CD4-positive, alpha-beta T cell treated with Interleukin-4 for 4 hours (primary cell): ENCODE data around the gene ITGB6.

Experiments
- DNase-seq: peaks from one replicate; pipeline ENCODE4 v3.0.0-alpha.2; 2020

ITGB6 gene

DNA sequence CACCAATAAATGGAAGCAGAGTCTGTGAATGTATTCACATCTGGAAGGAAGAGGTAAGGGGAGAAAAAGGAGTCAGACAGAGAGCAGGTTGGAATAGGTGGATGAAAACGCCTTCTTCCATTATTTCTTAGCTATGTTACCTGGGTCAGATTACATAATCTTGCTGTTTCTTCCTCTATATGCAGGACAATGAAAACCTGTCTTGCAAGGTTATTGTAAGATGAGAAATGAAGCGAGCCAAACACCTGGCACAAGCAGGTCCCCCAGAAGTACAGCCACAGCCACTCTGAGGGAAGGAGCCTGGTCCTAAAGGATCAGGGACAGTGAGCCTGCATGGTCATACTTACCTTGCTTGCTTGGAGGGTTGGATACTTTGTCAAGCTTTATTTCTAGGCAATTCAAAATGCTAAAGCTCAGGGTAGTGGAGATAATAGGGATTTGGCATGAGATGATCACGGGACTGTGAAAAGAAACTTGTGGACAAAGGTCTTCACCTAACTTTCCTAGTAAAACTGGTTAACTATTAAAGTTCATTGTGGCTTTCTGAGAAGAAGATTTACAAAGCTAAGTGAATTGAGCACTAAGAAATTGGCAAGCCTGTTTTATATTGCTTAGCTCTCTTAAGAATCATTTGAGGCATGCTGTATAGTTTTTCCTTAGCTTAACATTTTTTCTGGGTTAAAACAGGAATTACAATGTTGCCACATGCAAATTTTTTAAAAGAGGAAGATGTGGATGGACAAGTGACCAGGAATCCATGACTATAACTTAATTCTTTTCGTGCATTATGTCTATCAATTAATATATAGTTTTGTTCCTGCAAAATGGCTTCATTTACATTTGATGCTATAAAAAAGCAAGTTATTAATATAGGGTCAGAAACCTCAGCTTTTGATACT lies 121.9 kb downstream of the ITGB6 start:
- DNase-seq: no peak

DNA sequence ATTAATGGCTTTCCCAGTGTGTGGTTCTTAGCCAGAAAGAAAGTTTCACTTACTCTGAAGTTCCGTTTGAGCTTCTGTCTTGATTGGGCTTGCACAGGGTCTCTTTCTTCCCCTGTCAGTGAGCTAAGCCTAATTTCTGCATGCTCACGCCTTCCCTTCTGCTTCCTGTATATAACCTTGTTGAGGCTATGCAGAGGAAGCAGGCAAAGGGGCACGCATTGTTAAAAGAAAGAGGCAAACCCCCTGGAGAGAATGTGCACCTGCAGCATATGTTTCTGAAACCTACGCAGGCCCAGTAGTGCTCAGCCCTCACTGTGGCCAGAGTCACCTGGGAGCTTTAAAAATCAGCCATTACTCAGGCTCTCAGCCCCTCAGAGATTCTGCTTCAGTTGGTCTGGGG lies 123.2 kb downstream of the ITGB6 start:
- no peak for DNase-seq

DNA sequence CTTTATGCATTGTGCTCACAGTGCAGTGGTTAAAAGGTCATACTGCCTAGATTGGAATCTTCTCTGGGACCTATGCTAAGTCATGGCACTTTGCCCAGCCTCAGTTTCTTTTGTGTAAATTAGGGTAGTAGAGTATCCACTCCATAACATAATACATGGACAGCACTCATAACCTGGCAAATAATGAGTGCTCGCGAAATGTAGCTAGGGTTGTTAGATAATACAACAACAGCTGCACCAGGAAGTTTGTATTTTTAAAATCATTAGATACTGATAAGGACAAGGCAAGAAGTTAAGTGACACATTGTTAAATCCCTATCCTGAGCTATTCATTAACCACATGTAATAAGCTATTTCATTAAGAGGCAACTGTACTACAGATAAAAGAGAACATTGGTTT lies 123.8 kb downstream of the ITGB6 start:
- no peak for DNase-seq

DNA sequence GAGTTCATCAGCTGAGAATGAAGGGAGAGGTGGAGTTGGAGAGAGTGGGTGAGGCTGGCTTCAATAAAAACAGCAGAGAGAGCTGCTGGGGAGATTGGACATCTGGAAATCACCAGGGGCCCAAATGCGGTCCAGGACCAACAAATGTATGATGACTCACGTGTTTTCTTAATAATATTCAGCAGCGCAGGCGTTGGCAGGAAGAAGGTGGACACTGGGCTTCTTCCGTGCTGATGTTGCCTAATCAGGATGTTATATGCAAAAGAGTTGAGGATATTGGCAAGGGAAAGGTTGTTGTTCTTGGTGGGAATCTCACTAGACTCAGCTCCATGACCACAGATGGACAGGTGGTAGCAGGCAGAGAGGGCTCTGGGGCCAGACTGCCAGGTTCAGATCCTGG lies 124.9 kb downstream of the ITGB6 start:
- no peak for DNase-seq

DNA sequence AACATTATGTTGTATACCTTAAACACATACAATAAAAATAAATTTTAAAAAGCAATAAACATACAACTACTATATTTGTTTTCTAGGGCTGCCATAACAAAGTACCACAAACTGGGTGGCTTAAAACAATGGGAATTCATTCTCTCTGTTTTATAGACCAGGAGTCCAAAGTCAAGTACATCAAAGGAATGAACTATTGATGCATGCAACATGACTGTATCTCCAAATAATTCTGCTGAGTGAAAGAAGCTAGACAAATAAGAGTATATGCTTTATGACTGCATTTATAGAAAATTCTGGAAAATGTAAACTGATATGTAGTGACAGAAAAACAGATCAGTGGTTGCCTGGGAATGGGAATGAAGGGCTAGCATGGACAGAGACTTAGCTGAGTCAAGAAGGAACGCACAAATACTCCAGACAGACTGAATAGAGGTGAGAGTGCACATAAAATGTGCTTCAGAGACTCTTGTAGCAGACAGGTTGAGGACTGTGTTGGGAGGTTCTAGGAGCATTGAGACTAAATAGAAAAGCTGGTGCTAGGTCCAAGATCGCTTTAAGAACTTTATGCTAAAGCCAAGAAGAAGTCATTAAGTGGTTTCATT lies 126.7 kb downstream of the ITGB6 start:
- no peak for DNase-seq

DNA sequence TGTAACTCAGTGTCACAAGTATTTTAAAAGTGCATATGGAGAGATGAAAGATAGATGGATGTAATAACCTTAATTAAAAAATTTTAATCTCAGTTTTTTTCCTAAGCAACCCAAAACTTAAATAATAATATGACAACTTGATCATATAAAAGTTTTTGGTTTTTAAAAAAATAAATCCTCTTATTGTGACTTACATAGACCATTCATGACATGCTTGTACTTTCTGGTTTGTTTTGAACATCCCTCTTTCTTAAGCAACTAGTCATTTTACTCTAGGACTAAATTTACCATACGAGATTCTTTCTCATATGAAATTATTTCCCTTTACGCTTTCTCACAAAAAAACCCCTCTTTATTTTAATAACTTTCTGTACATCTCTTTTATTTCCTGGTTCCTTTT lies 131.2 kb downstream of the ITGB6 start:
- no peak for DNase-seq

DNA sequence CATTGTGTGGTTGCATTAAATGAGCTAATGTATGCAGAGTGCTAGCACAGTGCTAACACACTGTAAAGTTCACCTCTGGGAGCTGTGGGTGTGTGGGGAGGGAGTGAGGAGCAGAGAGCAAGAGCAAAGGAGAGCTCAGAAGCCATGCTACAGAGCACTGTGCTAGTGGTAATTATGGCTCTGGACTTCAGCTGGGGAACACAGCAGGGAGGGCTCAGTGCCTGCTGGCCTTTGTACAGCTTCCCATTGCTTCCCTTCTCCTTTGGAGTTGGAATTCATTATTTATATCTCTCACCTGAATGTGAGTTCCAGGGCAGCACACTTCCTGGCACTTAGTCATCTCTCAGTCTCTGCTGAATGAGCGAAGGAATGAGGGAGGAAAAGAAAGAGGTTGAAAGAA lies 135.2 kb downstream of the ITGB6 start:
- DNase-seq: no peak

DNA sequence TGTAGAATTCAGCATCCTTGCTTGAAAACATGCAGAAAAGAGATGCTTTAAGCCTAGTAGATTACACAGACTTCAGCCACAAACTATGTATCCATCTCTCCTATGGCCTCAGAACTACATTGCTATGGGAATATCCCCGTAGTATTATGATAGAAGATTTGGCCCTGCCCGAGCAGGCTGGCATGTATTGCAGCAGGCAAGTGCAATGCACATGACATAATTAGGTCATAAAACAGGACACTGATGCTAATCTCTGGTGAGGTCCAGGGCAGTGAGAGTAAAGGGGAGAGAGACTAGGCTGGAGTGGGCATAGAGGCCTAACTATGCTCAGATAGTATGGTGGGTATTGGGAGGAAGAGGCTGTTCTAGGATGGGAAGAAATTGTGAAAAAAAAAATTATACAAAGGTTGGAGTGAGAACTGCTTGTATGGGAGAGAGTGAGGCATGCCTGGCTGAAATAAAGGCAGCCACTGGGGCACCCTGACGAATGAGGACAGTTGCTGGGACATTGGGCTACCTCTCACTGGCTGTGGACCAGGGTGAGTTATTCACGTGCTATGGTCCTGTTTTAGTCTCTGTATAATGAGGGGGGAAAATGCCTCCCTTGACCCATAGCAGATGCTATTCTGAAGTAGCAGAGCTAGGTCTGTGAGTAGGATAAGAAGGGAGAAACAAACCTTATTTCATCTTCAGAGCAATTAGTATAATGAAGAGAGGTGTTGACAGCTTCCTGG lies 136.0 kb downstream of the ITGB6 start:
- DNase-seq: no peak

DNA sequence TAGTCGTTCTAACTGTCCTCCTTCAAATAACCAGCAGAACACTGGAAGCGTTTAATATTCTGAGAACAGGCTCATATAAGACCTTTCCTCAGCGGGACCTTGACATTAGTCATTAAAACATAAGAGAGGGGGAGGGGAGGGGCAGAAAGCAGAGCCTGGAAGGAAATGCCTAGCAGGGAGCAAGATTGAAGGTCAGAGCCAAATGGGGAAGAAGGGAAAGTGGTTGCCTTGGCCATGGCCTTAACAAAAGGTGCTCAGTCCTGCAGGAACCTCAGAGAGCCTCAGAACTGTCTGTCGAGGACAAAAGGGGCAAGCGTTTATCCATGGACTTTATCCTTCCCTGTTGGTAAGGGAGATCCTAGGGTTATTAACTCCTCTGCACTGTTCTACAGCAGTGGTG lies 136.8 kb downstream of the ITGB6 start:
- no peak for DNase-seq

DNA sequence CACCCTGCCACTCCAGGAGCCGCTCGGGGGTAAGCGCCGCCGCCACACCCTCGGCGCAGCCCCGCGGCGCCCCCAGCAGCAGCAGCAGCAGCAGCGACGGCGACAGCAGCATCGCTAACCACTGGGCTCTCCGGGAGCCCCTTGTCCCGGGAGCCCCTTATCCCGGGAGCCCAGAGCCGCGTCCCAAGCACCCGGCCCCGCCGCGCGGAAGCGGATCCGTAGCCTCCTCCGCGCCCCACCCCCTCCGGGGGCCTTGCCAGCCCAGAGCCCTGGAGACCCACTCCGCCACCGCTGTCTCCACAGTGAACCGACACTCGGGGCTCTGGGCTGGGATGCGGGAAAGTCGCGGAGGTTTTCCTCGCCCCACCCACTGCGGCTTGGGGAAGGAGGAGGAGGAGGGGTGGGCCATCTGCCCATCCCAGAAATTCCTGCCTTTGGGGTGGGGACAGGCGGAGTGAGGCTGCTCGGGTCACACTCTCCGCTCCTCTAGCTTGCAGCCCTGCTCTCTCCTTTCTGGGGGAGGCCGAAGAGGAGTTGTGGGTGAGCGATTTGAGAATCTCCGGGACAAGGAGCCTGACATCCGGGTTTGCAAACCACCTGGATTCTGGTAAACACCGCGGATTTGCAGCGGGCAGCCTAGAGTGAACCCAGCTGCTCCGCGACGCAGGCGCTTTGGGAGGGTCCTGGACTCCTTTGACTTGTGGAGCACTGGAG lies 137.6 kb downstream of the ITGB6 start, which contains the start of gene PLA2R1:
Gene PLA2R1, minus strand, starts transcription at position 324 of the 714 bp plus-strand sequence. Its CDS starts 212 bp downstream, at position 112.
- no peak for DNase-seq

DNA sequence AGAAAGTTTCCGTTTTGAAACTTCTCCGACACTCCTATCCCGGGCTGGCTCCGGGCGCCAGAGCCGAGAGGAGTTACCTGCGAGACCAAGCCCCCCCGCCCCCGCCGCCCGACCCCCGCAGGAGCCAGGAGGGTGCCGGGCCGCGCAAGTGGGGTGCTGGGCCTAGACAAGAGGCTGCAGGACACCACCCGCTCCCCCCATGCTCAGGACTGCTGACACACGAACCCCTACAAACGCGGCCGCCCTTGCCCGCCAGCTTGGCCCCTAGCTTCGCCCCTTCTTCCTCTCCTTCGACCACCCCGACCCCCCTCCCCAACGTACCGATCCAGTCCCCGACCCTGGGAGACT lies 138.2 kb downstream of the ITGB6 start:
- DNase-seq: no peak

DNA sequence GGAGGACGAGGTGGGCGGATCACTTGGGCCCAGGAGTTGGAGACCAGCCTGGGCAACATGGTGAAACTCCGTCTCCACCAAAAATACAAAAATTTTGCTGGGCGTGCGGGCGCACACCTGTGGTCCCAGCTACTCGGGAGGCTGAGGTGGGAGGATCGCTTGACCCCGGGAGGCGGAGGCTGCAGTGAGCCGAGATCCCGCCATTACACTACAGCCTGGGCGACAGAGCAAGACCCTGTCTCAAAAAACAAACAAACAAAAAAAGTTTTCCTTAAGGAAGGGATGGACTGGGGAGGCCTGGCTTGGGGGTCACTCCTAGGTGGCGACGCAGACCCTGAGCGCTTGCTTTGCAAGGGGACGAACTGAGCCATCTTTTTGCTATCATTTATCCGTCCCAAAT lies 138.5 kb downstream of the ITGB6 start:
- DNase-seq: no peak

DNA sequence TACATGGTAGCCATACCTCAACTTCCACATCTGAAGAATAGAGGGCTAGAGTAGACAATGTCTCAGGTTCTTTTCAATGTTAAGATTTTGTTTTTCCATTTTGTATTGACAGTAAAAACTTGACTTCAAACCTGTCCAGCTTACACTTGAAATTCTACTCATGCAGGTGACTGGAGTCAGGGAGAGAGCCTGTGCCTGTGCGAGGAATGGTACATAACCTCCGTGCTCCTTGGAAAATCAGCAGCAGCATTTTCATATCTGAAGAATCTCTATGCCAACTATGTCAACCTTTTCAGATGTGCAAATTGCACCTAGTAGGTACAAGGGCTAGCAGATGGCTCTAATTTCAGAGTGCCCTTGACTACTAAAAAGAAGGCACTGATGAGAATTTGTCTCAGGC lies 139.8 kb downstream of the ITGB6 start:
- no peak for DNase-seq

DNA sequence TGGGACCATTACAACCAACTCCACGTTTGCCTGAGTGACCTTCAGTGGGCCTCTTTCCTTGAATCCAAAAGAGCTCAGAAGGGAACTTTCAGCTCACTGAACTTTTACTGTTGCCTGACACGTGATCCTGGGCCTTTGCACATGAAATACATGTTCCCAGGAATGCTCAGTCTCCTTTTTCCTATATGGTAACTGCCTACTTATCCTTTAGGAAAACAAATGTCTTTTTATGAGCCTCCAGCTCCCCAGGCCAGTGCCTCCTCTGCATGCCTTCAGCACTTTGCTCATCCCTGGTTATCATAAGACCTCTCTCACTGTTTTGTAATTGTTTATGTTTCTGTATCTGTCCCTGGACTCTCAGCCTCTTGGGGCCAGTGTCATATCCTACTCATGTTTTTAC lies 142.7 kb downstream of the ITGB6 start:
- DNase-seq: no peak

DNA sequence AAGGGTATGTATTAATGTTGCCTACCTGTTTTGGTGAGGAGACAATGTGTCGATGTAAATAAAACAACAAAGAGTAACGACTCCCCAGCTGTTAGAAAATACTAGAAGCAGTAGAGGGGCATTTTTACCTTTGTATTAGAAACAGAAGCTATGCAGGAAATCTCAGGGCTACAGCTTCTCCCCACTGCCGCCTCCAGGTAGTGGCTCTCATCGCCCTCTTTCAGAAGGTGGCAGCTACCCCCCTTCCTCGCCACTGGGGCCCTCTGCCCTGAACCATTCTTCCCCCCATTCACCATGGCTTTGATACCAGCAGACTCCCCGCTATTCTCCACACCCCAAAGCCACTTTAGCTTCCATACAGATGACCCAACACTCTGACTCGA lies 144.4 kb downstream of the ITGB6 start:
- DNase-seq: no peak

DNA sequence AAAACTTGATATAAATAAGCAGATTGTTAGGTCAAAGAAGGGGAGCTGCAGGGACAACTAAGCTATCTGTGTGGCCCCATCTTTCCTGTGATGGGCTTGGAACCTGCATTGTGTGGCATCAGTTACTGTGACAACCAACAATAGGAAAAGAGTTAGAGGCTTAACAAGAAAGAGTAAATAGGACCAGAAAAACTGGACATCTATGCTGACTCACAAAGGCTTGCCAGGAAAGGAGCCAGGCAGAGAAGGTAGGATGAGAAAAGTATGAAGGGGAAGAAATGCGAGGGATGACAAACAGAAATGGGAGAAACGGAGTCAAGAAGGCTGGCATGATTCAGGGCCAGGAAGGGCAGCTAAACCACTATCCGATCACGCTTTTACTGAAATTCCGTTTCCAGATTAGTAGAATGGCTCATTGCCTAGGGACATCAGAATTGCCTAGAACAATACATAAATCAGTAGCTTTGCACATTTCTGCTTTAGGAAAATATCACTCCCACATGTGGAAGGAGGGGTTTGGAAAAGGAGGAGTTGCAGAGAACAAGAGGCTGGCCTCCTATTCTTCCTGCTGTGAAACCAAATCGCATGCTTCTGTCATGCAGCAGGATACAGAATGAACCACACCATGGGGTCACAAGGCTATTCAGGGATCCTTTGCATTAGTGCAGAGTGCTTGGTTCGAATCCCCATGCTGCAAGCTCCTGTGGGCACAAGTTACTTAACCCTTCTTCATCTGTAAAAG lies 144.9 kb downstream of the ITGB6 start:
- DNase-seq: no peak

DNA sequence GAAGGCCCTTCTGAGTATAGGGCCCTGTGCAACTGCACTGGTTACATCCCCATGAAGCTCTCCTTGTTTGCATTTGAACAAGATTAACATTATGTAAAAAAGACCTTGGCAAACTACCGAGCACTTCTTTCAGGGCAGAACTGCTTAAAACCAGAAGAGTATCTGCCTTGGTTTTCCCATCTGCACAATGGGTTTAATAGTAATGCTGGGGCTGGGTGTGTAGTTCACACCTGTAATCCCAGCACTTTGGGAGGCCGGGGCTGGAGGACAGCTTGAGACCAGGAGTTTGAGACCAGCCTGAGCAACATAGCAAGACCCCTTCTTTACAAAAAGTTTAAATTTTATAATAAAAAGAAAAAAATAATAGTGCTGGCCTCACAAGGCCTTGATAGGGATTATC lies 146.1 kb downstream of the ITGB6 start:
- DNase-seq: no peak

DNA sequence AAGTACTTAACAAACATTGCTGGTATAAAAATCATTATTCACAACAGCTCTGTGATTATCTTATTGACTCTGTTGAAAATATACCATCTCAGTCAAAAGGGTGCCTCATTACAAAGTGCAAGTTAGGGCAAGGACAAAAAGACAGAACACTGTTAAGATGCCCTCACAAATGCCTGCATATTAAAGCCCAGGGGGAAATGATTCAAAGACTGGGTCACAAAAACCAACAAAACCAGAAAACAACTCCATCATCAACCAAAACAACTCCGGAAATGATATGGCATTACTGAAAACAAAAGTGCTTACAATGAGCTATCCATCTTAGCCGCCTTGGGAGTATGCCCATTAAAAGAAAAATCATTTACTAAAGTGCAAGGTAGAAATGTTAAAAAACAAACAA lies 147.5 kb downstream of the ITGB6 start:
- DNase-seq: no peak

DNA sequence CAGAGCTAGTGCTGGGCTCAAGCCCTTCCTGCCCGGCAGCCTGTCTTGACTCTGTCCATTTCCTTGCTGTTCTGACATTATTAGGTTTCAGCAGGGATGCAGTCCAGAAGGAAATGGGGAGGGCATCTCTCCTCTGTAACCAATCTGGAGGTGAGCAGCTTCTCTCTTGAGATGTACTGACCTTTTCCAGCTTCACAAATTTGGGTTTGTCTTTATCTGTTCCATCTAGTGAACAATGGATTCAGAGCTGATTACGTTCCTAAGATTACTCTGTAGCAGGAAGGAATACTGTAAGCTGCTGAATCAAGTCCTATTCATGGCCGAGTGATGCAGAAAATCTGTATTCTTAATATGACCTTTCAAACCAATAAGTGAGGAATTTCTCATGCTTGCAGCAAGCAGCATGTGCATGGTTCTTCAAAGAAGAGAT lies 148.7 kb downstream of the ITGB6 start:
- no peak for DNase-seq

DNA sequence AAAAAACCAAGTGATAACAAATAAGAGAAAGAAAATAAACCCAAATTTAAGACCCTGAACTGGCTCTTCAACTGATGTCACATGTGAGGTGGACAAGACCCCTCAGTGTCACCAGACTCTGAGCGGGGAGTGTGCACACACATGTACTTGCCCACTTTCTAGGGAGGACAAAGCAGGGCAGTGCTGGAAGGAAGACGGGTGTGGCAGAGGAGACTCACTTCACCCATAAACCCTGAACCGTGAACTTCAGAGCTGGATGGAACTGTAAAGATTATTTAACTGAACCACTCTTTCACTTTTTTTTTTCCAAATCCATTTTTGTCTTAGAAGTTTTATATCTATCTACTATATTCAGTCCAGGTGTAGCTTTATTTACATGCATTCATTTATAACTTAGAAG lies 149.9 kb downstream of the ITGB6 start:
- DNase-seq: no peak
